DND-41 (cell line): ENCODE measurements around the gene SSR1.
"Not testable (repeated sequence)": the region's sequence is repeated elsewhere in the genome, so short reads cannot be mapped to it uniquely, and the experiment has no call there.

Source experiments
- ATAC-seq: fragments of 200-7000 bp; cut with Tn5 transposase; 3 replicates; pipeline ENCODE4 v1.9.1; 2021; ENCODE audit warnings: low read depth; ENCODE audit not compliant: insufficient read depth
- DNase-seq: peaks from one replicate; pipeline ENCODE4 v3.0.0-alpha.2; 2020
- H2AFZ ChIP-seq: 2 replicates; pipeline ENCODE4 v1.6.0; 2012; ENCODE audit warnings: low read depth, low read length
- H3K27ac ChIP-seq: 2 replicates; pipeline ENCODE4 v1.5.1; 2012; ENCODE audit warnings: low read length, inconsistent platforms
- H3K27me3 ChIP-seq: fragments of 200-600 bp; sonication (generic); 2 replicates; pipeline ENCODE4 v1.6.0; 2012; ENCODE audit warnings: low read length, mild to moderate bottlenecking, inconsistent platforms; ENCODE audit not compliant: insufficient read depth, poor library complexity
- H3K36me3 ChIP-seq: 2 replicates; pipeline ENCODE4 v1.5.1; 2012; ENCODE audit warnings: low read length, inconsistent platforms; ENCODE audit not compliant: insufficient read depth
- H3K4me1 ChIP-seq: 2 replicates; pipeline ENCODE4 v1.5.1; 2012; ENCODE audit warnings: mild to moderate bottlenecking, low read length; ENCODE audit not compliant: insufficient read depth
- H3K4me2 ChIP-seq: 2 replicates; pipeline ENCODE4 v1.6.0; 2012; ENCODE audit warnings: mild to moderate bottlenecking, moderate library complexity, low read length, inconsistent platforms; ENCODE audit not compliant: insufficient read depth
- H3K4me3 ChIP-seq, 2 experiments: fragments of 200-600 bp in 1 of 2; shearing (Covaris generic) in 1 of 2; 2 replicates each; pipeline ENCODE4 v1.5.1; 2012 to 2016; ENCODE audit warnings: inconsistent platforms in 2 of 2, low read length in 2 of 2, mild to moderate bottlenecking in 2 of 2, low read depth in 1 of 2, moderate library complexity in 1 of 2
- H3K79me2 ChIP-seq: 2 replicates; pipeline ENCODE4 v1.6.0; 2012; ENCODE audit warnings: low read length, inconsistent platforms; ENCODE audit not compliant: insufficient read depth
- H3K9ac ChIP-seq: 2 replicates; pipeline ENCODE4 v1.6.0; 2012; ENCODE audit warnings: low read depth, mild to moderate bottlenecking, inconsistent platforms, low read length, moderate library complexity
- H3K9me3 ChIP-seq: 2 replicates; pipeline ENCODE4 v1.5.1; 2012; ENCODE audit warnings: low read length, moderate library complexity, mild to moderate bottlenecking, inconsistent platforms; ENCODE audit not compliant: insufficient read depth, severe bottlenecking
- H4K20me1 ChIP-seq: 2 replicates; pipeline ENCODE4 v1.6.0; 2012; ENCODE audit warnings: low read length; ENCODE audit not compliant: insufficient read depth
- CTCF ChIP-seq: IDR thresholded peaks from 2 replicates; pipeline ENCODE4 v1.5.1; 2012; ENCODE audit warnings: borderline replicate concordance, low read length, moderate library complexity, mild to moderate bottlenecking; ENCODE audit not compliant: poor library complexity, severe bottlenecking; ENCODE audit errors: extremely low read depth
- EZH2 ChIP-seq: IDR thresholded peaks from 3 replicates; pipeline ENCODE4 v1.6.1; 2012; ENCODE audit warnings: borderline replicate concordance, low read depth, mild to moderate bottlenecking, moderate library complexity, low read length, inconsistent platforms; ENCODE audit not compliant: severe bottlenecking

SSR1 gene

GRCh38 chr6:7312616-7313504 is at the start of gene SSR1:
Gene SSR1 (minus strand): TSS chr6:7313199. CDS start chr6:7313120, 79 bp downstream.
- Histone ChIP-seq H3K4me1 (peaks cover 41% of the 10 kb centered on the region), H3K4me2 (peak within 1 kb of the TSS; percentile 87), H2AFZ (peak within 1 kb of the TSS; percentile 75), H3K79me2 (peaks cover 56% of the 10 kb centered on the region), H3K27ac (peak within 1 kb of the TSS; percentile 75), H3K9me3 (no peaks in the 10 kb centered on the region), H3K27me3 (no peaks in the 10 kb centered on the region), H4K20me1 (peaks cover 19% of the 10 kb centered on the region), H3K36me3 (peaks cover 32% of the 10 kb centered on the region), H3K4me3 (peak within 1 kb of the TSS; percentile 62 to 73), H3K9ac (peak within 1 kb of the TSS; percentile 88)
- no peak for TF ChIP-seq CTCF
- no peak for TF ChIP-seq EZH2
- ATAC-seq, result peak; percentile 96
- DNase-seq, result peak; percentile 95

GRCh38 chr6:7351916-7352315 is 38.9 kb upstream of the SSR1 start:
- not testable (repeated sequence) for ATAC-seq, H3K4me1 ChIP-seq, H2AFZ ChIP-seq, DNase-seq, H4K20me1 ChIP-seq, H3K4me2 ChIP-seq, H3K27me3 ChIP-seq, H3K36me3 ChIP-seq, H3K79me2 ChIP-seq, H3K9ac ChIP-seq, H3K4me3 ChIP-seq, H3K9me3 ChIP-seq, H3K27ac ChIP-seq

GRCh38 chr6:7350591-7350990 is 37.6 kb upstream of the SSR1 start:
- not testable (repeated sequence) for H3K4me2 ChIP-seq, H2AFZ ChIP-seq, H3K27me3 ChIP-seq, H4K20me1 ChIP-seq, H3K9ac ChIP-seq, H3K4me1 ChIP-seq, H3K79me2 ChIP-seq, H3K27ac ChIP-seq, ATAC-seq, H3K9me3 ChIP-seq, DNase-seq, H3K4me3 ChIP-seq, H3K36me3 ChIP-seq

GRCh38 chr6:7347551-7347997 is 34.6 kb upstream of the SSR1 start:
- H3K4me3 ChIP-seq, H3K9me3 ChIP-seq, H3K27ac ChIP-seq, H3K4me2 ChIP-seq, H3K79me2 ChIP-seq, H3K36me3 ChIP-seq, H4K20me1 ChIP-seq, H3K9ac ChIP-seq, ATAC-seq, H2AFZ ChIP-seq, H3K27me3 ChIP-seq: not testable (repeated sequence)
- H3K4me1 ChIP-seq, result peaks cover 24% of the 10 kb centered on the region
- peak; percentile 11 for DNase-seq

- ATAC-seq (peak; percentile 95), DNase-seq (peak; percentile 78)
- H3K36me3 ChIP-seq, H4K20me1 ChIP-seq, H3K9me3 ChIP-seq, H3K27me3 ChIP-seq, H3K79me2 ChIP-seq: not testable (repeated sequence)
- Histone ChIP-seq H3K4me2 (peak overlapping the region; percentile 44), H3K4me1 (peaks cover 24% of the 10 kb centered on the region), H2AFZ (peak overlapping the region; percentile 73), H3K4me3 (peak overlapping the region in 1 of 2 experiments; percentile 37; a peak in 1 of 4 replicates), H3K9ac (peak overlapping the region; percentile 40; the same call in 1 of the 2 replicates), H3K27ac (peak overlapping the region; percentile 89)
These were observed 31.9 kb upstream of the SSR1 start for GRCh38 chr6:7344773-7345450.
